Karpas-422 (cell line): ENCODE results near the gene RASSF8. TPM values are rescaled to one million over a fixed set of nuclear protein-coding genes. Genes with fewer than 3 reads are reported as not detected.
"Not testable (repeated sequence)": the region's sequence is repeated elsewhere in the genome, so short reads cannot be mapped to it uniquely, and the experiment has no call there.

Source experiments
- DNase-seq: peaks from one replicate; pipeline ENCODE4 v3.0.0-alpha.2; 2015
- H2AFZ ChIP-seq: fragments of 200-600 bp; sonication (generic); 2 replicates; pipeline ENCODE4 v1.6.1; 2014; ENCODE audit warnings: antibody characterized with exemption, low read length, mixed read lengths
- H3K27ac ChIP-seq: fragments of 200-600 bp; sonication (generic); 2 replicates; pipeline ENCODE4 v1.5.1; 2014; ENCODE audit warnings: mild to moderate bottlenecking, low read length, moderate library complexity
- H3K27me3 ChIP-seq: fragments of 200-600 bp; sonication (generic); 2 replicates; pipeline ENCODE4 v1.6.1; 2014; ENCODE audit warnings: low read length, mixed read lengths
- H3K36me3 ChIP-seq: fragments of 200-600 bp; sonication (generic); 2 replicates; pipeline ENCODE4 v1.6.1; 2014; ENCODE audit warnings: low read length, mixed read lengths; ENCODE audit not compliant: insufficient read depth
- H3K4me1 ChIP-seq: fragments of 200-600 bp; sonication (generic); 2 replicates; pipeline ENCODE4 v1.6.1; 2014; ENCODE audit warnings: mild to moderate bottlenecking, low read length, mixed read lengths
- H3K4me2 ChIP-seq: fragments of 200-600 bp; sonication (generic); 2 replicates; pipeline ENCODE4 v1.6.1; 2014; ENCODE audit warnings: low read length, low read depth, mild to moderate bottlenecking; ENCODE audit not compliant: poor library complexity, severe bottlenecking
- H3K4me3 ChIP-seq: fragments of 200-600 bp; sonication (generic); 2 replicates; pipeline ENCODE4 v1.5.1; 2014; ENCODE audit warnings: mild to moderate bottlenecking, antibody characterized with exemption, low read length, mixed read lengths
- H3K79me2 ChIP-seq: fragments of 200-600 bp; sonication (generic); 2 replicates; pipeline ENCODE4 v1.6.1; 2014; ENCODE audit warnings: mild to moderate bottlenecking, low read length, mixed read lengths
- H3K9ac ChIP-seq: fragments of 200-600 bp; sonication (generic); 2 replicates; pipeline ENCODE4 v1.6.0; 2014; ENCODE audit warnings: low read length
- H3K9me2 ChIP-seq: fragments of 200-600 bp; sonication (generic), shearing (Covaris generic); replicated peaks from 2 replicates; pipeline ENCODE4 v1.6.0; 2014; ENCODE audit warnings: mild to moderate bottlenecking, low read length, moderate library complexity; ENCODE audit not compliant: insufficient read depth
- H3K9me3 ChIP-seq: fragments of 300-700, 200-600 bp; sonication (generic); 2 replicates; pipeline ENCODE4 v1.6.1; 2014; ENCODE audit warnings: low read length, mixed read lengths
- H4K20me1 ChIP-seq: fragments of 200-600 bp; sonication (generic); 2 replicates; pipeline ENCODE4 v1.6.1; 2014; ENCODE audit warnings: mild to moderate bottlenecking, antibody characterized with exemption, low read length, low read depth; ENCODE audit not compliant: insufficient read depth
- total RNA-seq: library from RNA; depleted of rRNA; stranded (reverse); fragments of >200 nt; shearing (Covaris generic); gene quantifications from 2 replicates; pipeline ENCODE4 v1.2.3, GENCODE V29; 2014; ENCODE audit warnings: low replicate concordance

Gene RASSF8
- total RNA-seq, 1 experiment from 2014 or later = 0.45 TPM

DNA sequence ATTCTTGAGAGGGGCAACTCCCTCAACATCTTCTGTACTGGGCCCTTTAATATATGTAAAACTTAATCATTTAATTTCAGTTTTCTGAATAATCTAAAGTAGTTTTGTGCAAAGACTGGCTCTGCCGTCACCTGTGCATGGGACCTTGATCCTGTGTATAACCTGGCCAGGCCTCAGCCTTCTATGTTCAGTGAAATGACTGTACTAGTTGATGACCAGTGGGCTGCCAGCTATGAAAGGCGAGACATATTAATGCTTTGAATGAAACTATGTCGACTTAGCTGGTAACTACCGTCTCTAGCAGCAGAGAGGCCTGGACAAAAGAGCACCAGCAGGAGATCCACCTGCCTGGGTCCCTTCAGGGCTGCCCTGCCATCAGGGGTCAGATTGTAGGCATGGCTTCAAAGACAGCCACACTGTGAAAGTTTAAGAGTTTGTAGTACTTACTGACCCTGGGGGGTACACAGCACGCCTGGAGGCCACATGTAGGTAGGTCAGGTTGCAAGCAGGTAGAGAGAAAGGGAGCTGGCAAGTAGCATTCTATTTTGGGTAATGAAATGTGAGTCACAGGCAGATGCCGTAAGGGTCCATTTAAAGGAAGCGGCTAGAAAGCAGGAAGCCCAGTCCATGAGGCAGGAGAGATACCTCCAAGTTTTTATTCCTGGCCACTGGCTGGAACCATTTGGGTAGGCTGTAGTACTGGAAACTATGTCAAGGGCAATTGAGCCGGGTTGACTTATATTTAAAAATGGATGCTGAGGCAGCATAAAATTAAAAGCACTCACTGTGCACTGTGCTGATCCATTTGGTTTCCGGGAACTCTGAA is 89.1 kb downstream of the RASSF8 start:
- Histone ChIP-seq H3K79me2 (no peaks in the 10 kb centered on the region), H3K27ac (no peak overlapping the region)

DNA sequence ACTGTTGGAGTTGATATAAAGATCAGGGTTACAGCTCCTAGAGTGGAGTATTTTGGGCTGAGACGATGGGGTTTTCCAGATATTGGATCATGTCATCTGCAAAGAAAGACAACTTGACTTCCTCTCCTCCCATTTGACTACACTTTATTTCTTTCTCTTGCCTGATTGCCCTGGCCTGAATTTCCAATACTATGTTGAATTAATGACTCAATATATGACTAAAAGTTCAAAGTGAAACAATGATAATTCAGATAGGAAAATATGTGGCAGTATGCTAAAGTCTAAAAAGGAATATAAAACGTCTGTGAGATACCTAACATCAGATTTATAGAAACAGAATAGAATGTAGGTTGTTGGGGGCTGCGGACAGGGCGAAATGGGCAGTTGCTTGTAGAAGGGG is 94.2 kb downstream of the RASSF8 start:
- DNase-seq = no peak
- no peak overlapping the region for H3K4me3 ChIP-seq
- no peak overlapping the region for H2AFZ ChIP-seq
- H4K20me1 ChIP-seq = no peaks in the 10 kb centered on the region
- H3K27me3 ChIP-seq = no peaks in the 10 kb centered on the region
- H3K27ac ChIP-seq = no peak overlapping the region
- H3K36me3 ChIP-seq = no peaks in the 10 kb centered on the region
- no peaks in the 10 kb centered on the region for H3K79me2 ChIP-seq
- no peak overlapping the region for H3K4me2 ChIP-seq
- H3K9ac ChIP-seq = no peak overlapping the region
- no peaks in the 10 kb centered on the region for H3K4me1 ChIP-seq
- H3K9me3 ChIP-seq = no peaks in the 10 kb centered on the region
- no peaks in the 10 kb centered on the region for H3K9me2 ChIP-seq

More for the DNA sequence above, 89.1 kb downstream of the RASSF8 start:
- Histone ChIP-seq H4K20me1 (no peaks in the 10 kb centered on the region), H2AFZ (no peak overlapping the region), H3K4me2 (no peak overlapping the region), H3K4me3 (no peak overlapping the region), H3K36me3 (no peaks in the 10 kb centered on the region), H3K9me3 (no peaks in the 10 kb centered on the region), H3K9ac (no peak overlapping the region), H3K9me2 (no peaks in the 10 kb centered on the region), H3K27me3 (no peaks in the 10 kb centered on the region), H3K4me1 (peaks cover 12% of the 10 kb centered on the region)
- no peak for DNase-seq

DNA sequence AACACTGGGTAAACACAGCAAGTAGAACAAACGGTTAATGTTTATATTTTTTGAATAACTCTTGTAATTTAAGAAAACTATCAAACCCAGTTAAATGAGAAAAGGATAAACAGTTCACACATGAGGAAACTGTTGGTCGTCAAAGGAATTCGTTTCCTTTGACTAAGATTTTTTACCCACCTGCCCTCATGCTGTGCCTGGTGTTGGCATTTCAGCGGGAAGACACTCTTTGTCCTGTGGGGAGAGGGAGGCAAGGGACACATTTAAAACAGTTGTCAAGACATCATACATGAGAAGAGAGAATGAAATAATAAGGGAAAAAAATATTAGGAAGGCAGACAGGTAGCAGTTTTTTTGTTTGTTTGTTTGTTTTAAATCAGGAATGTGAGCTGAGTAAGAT is 95.9 kb downstream of the RASSF8 start:
- Histone ChIP-seq H3K4me1 (no peaks in the 10 kb centered on the region), H3K36me3 (no peaks in the 10 kb centered on the region), H3K9ac (no peak overlapping the region), H3K4me2 (no peak overlapping the region), H3K27me3 (no peaks in the 10 kb centered on the region), H3K9me3 (no peaks in the 10 kb centered on the region), H3K9me2 (no peaks in the 10 kb centered on the region), H3K4me3 (no peak overlapping the region), H4K20me1 (no peaks in the 10 kb centered on the region), H2AFZ (no peak overlapping the region), H3K79me2 (no peaks in the 10 kb centered on the region), H3K27ac (no peak overlapping the region)
- DNase-seq = no peak

DNA sequence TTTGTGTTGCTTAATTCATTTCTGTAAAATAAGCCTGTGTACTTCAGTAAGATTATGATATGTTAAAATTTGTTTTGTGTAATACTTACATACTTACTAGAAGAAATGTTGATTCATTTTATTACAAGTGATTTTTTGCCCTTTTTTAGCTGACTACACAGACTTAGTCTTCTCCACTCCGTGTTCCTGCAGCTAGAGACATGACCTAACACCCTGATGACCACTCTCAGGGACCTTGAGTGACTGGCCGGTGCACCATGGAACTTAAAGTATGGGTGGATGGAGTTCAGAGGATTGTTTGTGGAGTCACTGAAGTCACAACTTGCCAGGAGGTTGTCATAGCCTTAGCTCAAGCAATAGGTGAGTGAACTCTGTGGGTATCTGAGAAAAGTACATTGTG is 96.6 kb downstream of the RASSF8 start:
- no peaks in the 10 kb centered on the region for H3K79me2 ChIP-seq
- no peaks in the 10 kb centered on the region for H3K4me1 ChIP-seq
- no peak for DNase-seq
- no peak overlapping the region for H3K27ac ChIP-seq
- H3K27me3 ChIP-seq = no peaks in the 10 kb centered on the region
- no peaks in the 10 kb centered on the region for H3K9me3 ChIP-seq
- no peaks in the 10 kb centered on the region for H3K9me2 ChIP-seq
- H4K20me1 ChIP-seq = no peaks in the 10 kb centered on the region
- no peak overlapping the region for H3K4me3 ChIP-seq
- H3K4me2 ChIP-seq = no peak overlapping the region
- no peak overlapping the region for H2AFZ ChIP-seq
- H3K9ac ChIP-seq = no peak overlapping the region
- no peaks in the 10 kb centered on the region for H3K36me3 ChIP-seq

DNA sequence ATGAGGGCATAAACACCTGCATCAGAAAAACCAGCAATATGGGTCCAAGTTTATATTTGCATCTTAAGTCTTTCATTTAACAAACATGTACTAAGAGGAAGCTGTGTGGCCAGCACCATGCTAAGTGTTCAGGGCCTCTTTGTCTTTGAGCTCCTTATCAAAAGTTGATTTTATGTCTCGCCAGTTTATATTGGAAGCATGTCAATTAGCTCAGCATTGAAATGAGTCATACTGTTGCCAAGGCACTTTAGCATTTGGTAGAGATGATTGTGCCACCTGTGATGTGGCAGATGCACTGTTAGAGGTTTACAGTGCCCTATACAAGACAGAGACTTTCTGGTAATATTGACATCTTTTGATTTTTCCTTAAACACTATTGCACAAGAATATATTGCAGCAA is 97.9 kb downstream of the RASSF8 start:
- Histone ChIP-seq H3K4me1 (no peaks in the 10 kb centered on the region), H2AFZ (no peak overlapping the region), H3K4me2 (no peak overlapping the region), H3K79me2 (no peaks in the 10 kb centered on the region), H3K9me3 (no peaks in the 10 kb centered on the region), H3K9me2 (no peaks in the 10 kb centered on the region), H4K20me1 (no peaks in the 10 kb centered on the region), H3K36me3 (no peaks in the 10 kb centered on the region), H3K27ac (no peak overlapping the region), H3K27me3 (no peaks in the 10 kb centered on the region), H3K4me3 (no peak overlapping the region), H3K9ac (no peak overlapping the region)
- DNase-seq = no peak

DNA sequence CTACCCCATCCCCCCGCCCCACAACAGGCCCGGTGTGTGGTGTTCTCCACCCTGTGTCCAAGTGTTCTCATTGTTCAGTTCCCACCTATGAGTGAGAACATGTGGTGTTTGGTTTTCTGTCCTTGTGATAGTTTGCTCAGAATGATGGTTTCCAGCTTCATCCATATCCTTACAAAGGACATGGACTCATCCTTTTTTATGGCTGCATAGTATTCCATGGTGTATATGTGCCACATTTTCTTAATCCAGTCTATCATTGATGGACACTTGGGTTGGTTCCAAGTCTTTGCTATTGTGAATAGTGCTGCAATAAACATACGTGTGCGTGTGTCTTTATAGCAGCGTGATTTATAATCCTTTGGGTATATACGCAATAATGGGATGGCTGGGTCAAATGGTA is 98.8 kb downstream of the RASSF8 start:
- not testable (repeated sequence) for H3K4me2 ChIP-seq, H3K36me3 ChIP-seq

DNA sequence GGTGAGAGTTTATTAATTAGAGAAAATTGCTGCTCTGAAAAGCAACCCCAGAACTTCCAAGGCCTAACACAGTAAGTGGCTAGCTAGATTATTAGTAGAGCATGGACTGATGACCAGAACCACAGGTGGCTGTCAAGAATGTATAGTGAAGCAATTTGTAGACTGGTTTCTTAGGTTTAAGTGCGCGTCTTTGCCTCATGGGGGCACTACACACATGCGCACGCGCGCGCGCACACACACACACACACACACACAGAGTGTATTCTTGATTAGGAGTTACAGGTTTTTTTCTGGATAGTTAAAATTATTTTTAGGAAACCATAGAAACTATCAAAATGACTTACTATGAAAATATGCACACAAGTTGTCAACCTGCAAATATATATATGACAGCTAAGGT is 99.8 kb downstream of the RASSF8 start:
- Histone ChIP-seq H3K27me3 (no peaks in the 10 kb centered on the region), H3K36me3 (no peaks in the 10 kb centered on the region), H4K20me1 (no peaks in the 10 kb centered on the region)

More for the DNA sequence above, 98.8 kb downstream of the RASSF8 start:
- not testable (repeated sequence) for H3K9me3 ChIP-seq, H3K9ac ChIP-seq, H3K9me2 ChIP-seq, H3K4me3 ChIP-seq, H3K79me2 ChIP-seq, H2AFZ ChIP-seq, H3K4me1 ChIP-seq, H3K27ac ChIP-seq, DNase-seq, H3K27me3 ChIP-seq, H4K20me1 ChIP-seq

DNA sequence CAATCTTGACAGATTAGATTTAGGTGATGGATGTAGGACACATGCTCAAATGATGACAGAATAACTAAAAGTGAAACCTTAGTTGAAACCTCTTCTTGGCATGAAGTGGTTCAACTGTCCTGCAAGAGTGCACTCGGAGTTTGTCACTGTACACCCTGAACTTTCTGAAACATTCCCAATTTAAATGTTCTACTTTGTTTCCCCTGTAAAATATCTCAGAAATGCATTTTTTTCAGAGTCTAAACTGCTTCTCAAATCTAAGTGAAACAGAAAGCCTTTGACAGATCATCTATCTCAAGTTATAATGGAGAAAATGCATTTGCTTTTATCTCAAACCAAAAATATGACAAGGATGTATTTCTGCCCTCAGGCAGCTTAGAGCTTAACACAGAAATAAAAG is 100.3 kb downstream of the RASSF8 start:
- no peaks in the 10 kb centered on the region for H3K4me1 ChIP-seq
- H3K9ac ChIP-seq = no peak overlapping the region
- no peak overlapping the region for H3K4me2 ChIP-seq
- H3K9me2 ChIP-seq = no peaks in the 10 kb centered on the region
- H3K36me3 ChIP-seq = no peaks in the 10 kb centered on the region
- H3K9me3 ChIP-seq = no peaks in the 10 kb centered on the region
- DNase-seq = no peak
- no peak overlapping the region for H2AFZ ChIP-seq
- H4K20me1 ChIP-seq = no peaks in the 10 kb centered on the region
- no peak overlapping the region for H3K4me3 ChIP-seq
- no peaks in the 10 kb centered on the region for H3K27me3 ChIP-seq
- H3K79me2 ChIP-seq = no peaks in the 10 kb centered on the region
- no peak overlapping the region for H3K27ac ChIP-seq

More for the DNA sequence above, 99.8 kb downstream of the RASSF8 start:
- H3K9me2 ChIP-seq = no peaks in the 10 kb centered on the region
- H2AFZ ChIP-seq = no peak overlapping the region
- no peak overlapping the region for H3K9ac ChIP-seq
- no peak overlapping the region for H3K4me2 ChIP-seq
- DNase-seq = peak; percentile 84
- H3K4me1 ChIP-seq = no peaks in the 10 kb centered on the region
- no peaks in the 10 kb centered on the region for H3K9me3 ChIP-seq
- no peak overlapping the region for H3K4me3 ChIP-seq
- H3K79me2 ChIP-seq = no peaks in the 10 kb centered on the region
- no peak overlapping the region for H3K27ac ChIP-seq
